GM12892 (cell line): ENCODE results near the gene FBH1.

Source experiments
- POLR2A ChIP-seq: IDR thresholded peaks from 2 replicates; pipeline ENCODE4 v1.6.1; 2011; ENCODE audit warnings: low read depth, low read length, control low read depth
- POLR2AphosphoS5 ChIP-seq: IDR thresholded peaks from 2 replicates; pipeline ENCODE4 v1.6.1; 2011; ENCODE audit warnings: low read depth, low read length, control low read depth
- TAF1 ChIP-seq: IDR thresholded peaks from 2 replicates; pipeline ENCODE4 v1.6.1; 2011; ENCODE audit warnings: low read depth, mild to moderate bottlenecking, control low read depth, low read length, borderline replicate concordance

GRCh38 chr10:5913736-5914135 is 23.7 kb downstream of the FBH1 start:
- TF ChIP-seq TAF1 (no peak), POLR2AphosphoS5 (no peak), POLR2A (no peak)
